ENCODE data around the gene KRTAP21-1.
"Not testable (repeated sequence)": the region's sequence is repeated elsewhere in the genome, so short reads cannot be mapped to it uniquely, and the experiment has no call there.

KRTAP21-1 gene

GRCh38 chr21:30755328-30755727 is at the start of gene KRTAP21-1:
Gene KRTAP21-1 (minus strand): TSS chr21:30755428. CDS start chr21:30755378, 50 bp downstream.
- not testable (repeated sequence) for H3K9me2 ChIP-seq (replicated peaks; ENCODE audit: insufficient read depth, low read length); H3K4me3 ChIP-seq (ENCODE audit: low read length); DNase-seq; H3K9ac ChIP-seq (ENCODE audit: low read length); H3K9me3 ChIP-seq (replicated peaks; ENCODE audit: insufficient read depth, low read length); H3K79me2 ChIP-seq (ENCODE audit: low read length); H2AFZ ChIP-seq (ENCODE audit: low read length); H3K27ac ChIP-seq (ENCODE audit: low read length); H3K4me1 ChIP-seq (ENCODE audit: low read length); H3K27me3 ChIP-seq (replicated peaks; ENCODE audit: insufficient read depth, low read length); H3K36me3 ChIP-seq (replicated peaks; ENCODE audit: insufficient read depth, low read length); H3F3A ChIP-seq (ENCODE audit: insufficient read depth, low read length); H4K20me1 ChIP-seq (ENCODE audit: insufficient read depth, low read length); H3K4me2 ChIP-seq (ENCODE audit: low read depth, low read length)

- H3K79me2 ChIP-seq (ENCODE audit: low read length): no peaks in the 10 kb centered on the region
- no peaks in the 10 kb centered on the region for H3K9me3 ChIP-seq (replicated peaks; ENCODE audit: insufficient read depth, low read length)
- H3K27ac ChIP-seq (ENCODE audit: low read length): no peak overlapping the region
- no peaks in the 10 kb centered on the region for H3K9me2 ChIP-seq (replicated peaks; ENCODE audit: insufficient read depth, low read length)
- H3K4me2 ChIP-seq (ENCODE audit: low read depth, low read length): no peak overlapping the region
- no peak overlapping the region for H2AFZ ChIP-seq (ENCODE audit: low read length)
- H3K9ac ChIP-seq (ENCODE audit: low read length): no peak overlapping the region
- H3F3A ChIP-seq (ENCODE audit: insufficient read depth, low read length): no peaks in the 10 kb centered on the region
- no peaks in the 10 kb centered on the region for H4K20me1 ChIP-seq (ENCODE audit: insufficient read depth, low read length)
- no peak overlapping the region for H3K4me3 ChIP-seq (ENCODE audit: low read length)
- H3K4me1 ChIP-seq (ENCODE audit: low read length): no peaks in the 10 kb centered on the region
- DNase-seq: no peak
- H3K36me3 ChIP-seq (replicated peaks; ENCODE audit: insufficient read depth, low read length): no peaks in the 10 kb centered on the region
- no peaks in the 10 kb centered on the region for H3K27me3 ChIP-seq (replicated peaks; ENCODE audit: insufficient read depth, low read length)
- TF ChIP-seq EZH2 (optimal IDR thresholded peaks at IDR 0.05; ENCODE audit: low read depth, low read length) (no peak), EZH2phosphoT487 (IDR thresholded peaks at IDR 0.05; ENCODE audit: low read length) (no peak), CTCF (IDR thresholded peaks at IDR 0.05; ENCODE audit: low read length) (no peak)
These were observed 45.4 kb upstream of the KRTAP21-1 start for GRCh38 chr21:30800605-30801004.

DNA sequence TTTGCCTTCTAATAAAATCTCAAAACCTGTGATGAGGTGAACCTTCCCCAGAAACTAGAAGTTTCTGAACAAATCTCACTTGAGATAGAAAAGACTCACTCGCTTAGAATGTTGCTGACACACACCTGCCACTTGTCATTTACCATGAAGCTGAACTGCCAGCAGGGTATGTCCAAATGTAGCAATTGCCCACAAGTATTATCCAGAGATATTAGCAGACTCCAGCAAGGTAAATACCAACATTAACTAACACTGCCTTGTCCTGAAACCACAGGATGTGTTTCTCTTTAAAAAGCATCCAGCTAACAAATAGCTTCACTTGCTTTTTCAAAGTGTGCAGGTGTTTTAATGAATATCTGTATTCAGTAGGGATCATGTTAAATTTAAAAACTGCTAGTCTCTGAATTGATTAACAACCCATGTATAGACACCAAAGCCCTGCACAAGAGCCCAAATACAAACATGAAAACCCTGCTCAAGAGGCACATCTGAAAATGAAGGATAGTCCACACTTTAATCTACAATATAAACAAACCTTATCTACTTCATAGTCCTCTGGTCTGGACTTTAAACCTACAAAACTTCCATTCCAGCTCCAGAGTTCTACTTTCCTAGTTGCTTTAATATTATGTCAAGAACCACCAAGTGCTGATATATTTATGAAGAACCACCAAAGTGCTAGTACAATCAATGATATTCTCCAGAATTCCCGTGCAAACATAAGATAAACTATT is 38.5 kb upstream of the KRTAP21-1 start:
- peak; percentile 38 for DNase-seq
- Histone ChIP-seq H3K4me3 (ENCODE audit: low read length) (no peak overlapping the region), H3K9ac (ENCODE audit: low read length) (no peak overlapping the region), H2AFZ (ENCODE audit: low read length) (peak overlapping the region; percentile 46), H3K36me3 (replicated peaks; ENCODE audit: insufficient read depth, low read length) (no peaks in the 10 kb centered on the region), H3K4me1 (ENCODE audit: low read length) (peaks cover 5% of the 10 kb centered on the region; the same call in 1 of the 2 replicates), H3F3A (ENCODE audit: insufficient read depth, low read length) (peaks cover 6% of the 10 kb centered on the region; the same call in 1 of the 2 replicates), H3K79me2 (ENCODE audit: low read length) (no peaks in the 10 kb centered on the region), H4K20me1 (ENCODE audit: insufficient read depth, low read length) (no peaks in the 10 kb centered on the region), H3K27ac (ENCODE audit: low read length) (peak overlapping the region; percentile 12; the same call in 1 of the 2 replicates), H3K9me2 (replicated peaks; ENCODE audit: insufficient read depth, low read length) (no peaks in the 10 kb centered on the region), H3K9me3 (replicated peaks; ENCODE audit: insufficient read depth, low read length) (no peaks in the 10 kb centered on the region), H3K27me3 (replicated peaks; ENCODE audit: insufficient read depth, low read length) (no peaks in the 10 kb centered on the region), H3K4me2 (ENCODE audit: low read depth, low read length) (no peak overlapping the region)
- TF ChIP-seq CTCF (IDR thresholded peaks at IDR 0.05; ENCODE audit: low read length) (no peak), EZH2 (optimal IDR thresholded peaks at IDR 0.05; ENCODE audit: low read depth, low read length) (no peak), EZH2phosphoT487 (IDR thresholded peaks at IDR 0.05; ENCODE audit: low read length) (no peak)

DNA sequence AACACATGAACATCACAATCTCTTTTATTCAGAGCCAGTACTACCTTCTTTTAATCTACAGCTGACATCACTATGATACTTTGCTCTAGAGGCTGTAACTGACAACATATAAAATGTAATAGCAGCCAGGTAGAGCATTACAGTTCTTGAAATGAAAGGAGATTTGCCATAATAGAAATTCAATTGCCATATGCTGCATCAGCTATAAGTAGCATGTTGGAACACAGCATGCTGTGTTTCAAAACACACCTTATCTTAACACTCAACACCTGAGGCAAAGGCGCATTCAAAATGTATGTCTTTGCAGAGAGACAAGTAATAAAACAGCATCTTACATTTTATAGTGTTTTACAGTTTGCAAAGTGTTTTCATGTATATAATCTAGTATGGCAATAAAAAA is 24.0 kb upstream of the KRTAP21-1 start:
- H3K27ac ChIP-seq (ENCODE audit: low read length): no peak overlapping the region

More for the DNA sequence above, 24.0 kb upstream of the KRTAP21-1 start:
- Histone ChIP-seq H3F3A (ENCODE audit: insufficient read depth, low read length) (no peaks in the 10 kb centered on the region), H3K36me3 (replicated peaks; ENCODE audit: insufficient read depth, low read length) (no peaks in the 10 kb centered on the region), H3K4me1 (ENCODE audit: low read length) (no peaks in the 10 kb centered on the region), H4K20me1 (ENCODE audit: insufficient read depth, low read length) (no peaks in the 10 kb centered on the region), H2AFZ (ENCODE audit: low read length) (no peak overlapping the region), H3K27me3 (replicated peaks; ENCODE audit: insufficient read depth, low read length) (no peaks in the 10 kb centered on the region), H3K4me2 (ENCODE audit: low read depth, low read length) (no peak overlapping the region), H3K79me2 (ENCODE audit: low read length) (no peaks in the 10 kb centered on the region), H3K9ac (ENCODE audit: low read length) (no peak overlapping the region), H3K9me2 (replicated peaks; ENCODE audit: insufficient read depth, low read length) (no peaks in the 10 kb centered on the region), H3K4me3 (ENCODE audit: low read length) (no peak overlapping the region), H3K9me3 (replicated peaks; ENCODE audit: insufficient read depth, low read length) (no peaks in the 10 kb centered on the region)
- no peak for TF ChIP-seq CTCF (IDR thresholded peaks at IDR 0.05; ENCODE audit: low read length)
- TF ChIP-seq EZH2 (optimal IDR thresholded peaks at IDR 0.05; ENCODE audit: low read depth, low read length): no peak
- TF ChIP-seq EZH2phosphoT487 (IDR thresholded peaks at IDR 0.05; ENCODE audit: low read length): no peak
- DNase-seq: no peak
